UCSD-AML1 (cell line): ENCODE results near the gene LRRN4CL.
"Not testable (repeated sequence)": the region's sequence is repeated elsewhere in the genome, so short reads cannot be mapped to it uniquely, and the experiment has no call there.

ENCODE experiments used
- DNase-seq: peaks from one replicate; lab custom pipeline; 2025; ENCODE audit not compliant: unreplicated experiment; lab: John Stamatoyannopoulos, UW

The LRRN4CL gene

GRCh38 chr11:62689421-62690183, at the start of gene LRRN4CL:
Gene LRRN4CL (minus strand): TSS chr11:62689530. CDS start chr11:62688508, 1,022 bp downstream.
- DNase-seq, result no peak

- no peak for DNase-seq
Measured at GRCh38 chr11:62737196-62737595, 47.9 kb upstream of the LRRN4CL start.

DNA sequence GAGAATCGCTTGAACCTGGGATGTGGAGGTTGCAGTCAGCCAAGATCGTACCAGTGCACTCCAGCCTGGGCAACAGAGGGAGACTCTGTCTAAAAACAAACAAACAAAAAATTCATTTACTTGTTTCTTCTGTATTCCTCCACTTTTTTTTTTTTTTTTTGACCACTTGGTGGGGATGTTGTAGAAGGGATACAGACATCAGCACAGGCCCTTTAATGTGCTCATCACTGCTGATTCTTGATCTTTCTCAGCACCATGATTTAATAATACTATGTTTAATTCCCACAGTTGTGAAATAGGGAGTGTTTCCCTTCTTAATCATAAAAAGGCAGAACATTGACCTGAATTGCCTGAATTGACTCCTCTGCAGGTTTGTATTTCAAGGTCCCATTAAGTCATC, 43.5 kb upstream of the LRRN4CL start:
- no peak for DNase-seq

DNA sequence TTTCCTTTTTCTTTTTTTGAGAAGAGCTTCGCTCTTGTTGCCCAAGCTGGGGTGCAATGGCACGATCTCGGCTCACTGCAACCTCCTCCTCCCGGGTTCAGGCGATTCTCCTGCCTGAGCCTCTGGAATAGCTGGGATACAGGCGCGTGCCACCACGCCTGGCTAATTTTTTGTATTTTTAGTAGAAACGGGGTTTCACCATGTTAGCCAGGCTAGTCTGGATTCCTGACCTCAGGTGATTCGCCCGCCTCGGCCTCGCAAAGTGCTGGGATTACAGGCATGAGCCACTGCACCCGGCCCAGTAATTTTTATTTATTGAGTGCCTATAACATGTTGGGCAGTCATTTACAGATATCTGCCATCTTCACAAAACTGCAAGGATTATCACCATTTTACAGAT, 40.7 kb upstream of the LRRN4CL start:
- DNase-seq, result not testable (repeated sequence)

GRCh38 chr11:62728171-62728988, 39.0 kb upstream of the LRRN4CL start, which contains the start of gene TTC9C:
Gene TTC9C (plus strand): TSS chr11:62728486. CDS start chr11:62728849, 363 bp downstream.
- DNase-seq, result peak; percentile 83

DNA sequence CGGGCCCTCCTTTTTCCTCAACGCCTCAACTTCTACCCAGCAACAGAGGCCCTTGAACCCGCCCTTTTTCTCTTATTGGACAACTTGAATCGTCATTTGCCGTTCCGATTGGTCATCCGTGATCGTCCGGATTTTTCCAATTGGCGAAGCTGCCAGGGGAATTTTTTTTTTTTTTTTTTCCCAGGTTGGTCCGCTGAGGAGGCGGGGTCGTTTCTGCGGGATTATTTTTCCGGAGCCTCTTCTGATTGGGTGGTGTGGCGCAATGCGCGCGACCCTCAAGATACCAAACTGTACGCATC, 38.5 kb upstream of the LRRN4CL start:
- DNase-seq, result peak; percentile 87

DNA sequence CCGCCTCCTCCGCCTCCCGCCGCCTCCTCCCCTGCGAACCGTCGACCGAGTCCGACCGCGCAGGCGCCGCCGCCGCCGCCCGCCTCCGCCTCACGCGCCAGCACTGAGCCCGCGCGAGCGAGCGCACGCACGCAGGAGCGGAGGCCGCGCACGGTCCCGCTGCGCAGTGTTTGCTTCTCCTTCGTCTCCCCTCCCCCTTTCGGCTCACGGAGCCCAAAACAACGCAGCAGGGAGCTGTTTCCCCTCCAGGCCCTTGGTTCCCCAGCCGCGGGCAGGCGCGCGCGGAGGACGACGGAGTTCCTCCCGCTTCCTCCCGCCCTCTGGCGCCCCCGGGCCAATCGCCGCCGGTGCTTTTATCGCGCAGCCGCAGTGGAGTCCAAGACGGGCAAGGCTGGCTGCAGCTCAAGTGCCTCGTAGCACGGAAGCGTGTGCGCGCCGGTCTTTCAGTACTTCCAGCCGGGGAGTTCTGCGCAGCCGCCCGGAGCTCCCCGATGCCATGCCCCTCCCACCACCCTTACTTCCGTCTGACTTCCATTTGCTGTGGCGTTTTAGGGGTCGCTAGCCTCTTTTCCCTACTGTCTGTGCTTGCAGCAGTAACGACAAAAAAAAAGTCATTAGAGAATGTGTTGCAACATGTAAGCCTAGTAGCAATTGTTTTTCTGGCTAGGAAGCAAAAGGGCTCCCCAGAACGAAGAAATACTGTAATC, 38.0 kb upstream of the LRRN4CL start, which contains the start of gene HNRNPUL2:
HNRNPUL2 (minus strand) TSS at position 293 of the 707 bp plus-strand sequence. CDS start 301 bp downstream, outside the sequence.
- peak; percentile 99 for DNase-seq

GRCh38 chr11:62726915-62727164, 37.5 kb upstream of the LRRN4CL start:
- DNase-seq, result no peak

- DNase-seq, result no peak
Measured at GRCh38 chr11:62726156-62726914, 37.0 kb upstream of the LRRN4CL start.

DNA sequence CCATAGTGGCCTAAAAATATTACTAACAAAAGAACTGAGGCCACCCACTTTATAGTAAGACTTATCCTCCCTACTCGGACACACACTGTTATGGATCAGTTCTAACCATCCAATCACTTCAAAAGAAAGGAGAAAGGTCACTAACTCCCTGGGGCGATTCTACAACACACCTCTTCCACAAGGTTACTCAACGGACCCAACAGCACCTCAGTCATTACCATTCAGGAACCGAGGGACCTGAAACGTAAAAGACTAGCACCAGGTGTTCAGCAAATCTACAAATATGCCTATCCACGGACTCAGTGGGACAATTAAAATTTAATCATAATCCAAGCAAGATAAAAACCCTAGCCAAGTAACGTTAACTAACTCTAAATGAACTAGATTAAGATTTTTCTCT, 36.3 kb upstream of the LRRN4CL start:
- DNase-seq, result no peak

GRCh38 chr11:62724171-62724570, 34.8 kb upstream of the LRRN4CL start:
- no peak for DNase-seq

DNA sequence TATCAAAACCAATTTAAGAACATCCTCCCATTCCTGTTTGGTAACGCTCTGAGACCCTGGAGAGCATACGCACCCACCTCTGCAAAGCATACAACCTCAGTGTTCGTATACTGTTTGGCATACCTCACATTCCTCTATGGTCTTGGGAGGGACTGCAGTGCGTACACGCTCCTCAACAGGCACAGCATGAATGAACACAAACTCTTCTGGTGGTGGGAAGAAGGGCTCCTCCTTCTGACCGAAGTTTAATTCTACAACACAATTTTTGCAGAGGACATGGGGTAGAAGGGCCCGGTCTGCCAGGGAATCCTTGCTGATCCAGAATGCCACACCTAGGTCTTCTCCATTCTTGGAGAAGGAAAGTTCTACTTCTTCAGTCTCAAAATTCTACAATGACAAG, 32.7 kb upstream of the LRRN4CL start:
- DNase-seq, result no peak

GRCh38 chr11:62719302-62719978, 30.1 kb upstream of the LRRN4CL start:
- no peak for DNase-seq

DNA sequence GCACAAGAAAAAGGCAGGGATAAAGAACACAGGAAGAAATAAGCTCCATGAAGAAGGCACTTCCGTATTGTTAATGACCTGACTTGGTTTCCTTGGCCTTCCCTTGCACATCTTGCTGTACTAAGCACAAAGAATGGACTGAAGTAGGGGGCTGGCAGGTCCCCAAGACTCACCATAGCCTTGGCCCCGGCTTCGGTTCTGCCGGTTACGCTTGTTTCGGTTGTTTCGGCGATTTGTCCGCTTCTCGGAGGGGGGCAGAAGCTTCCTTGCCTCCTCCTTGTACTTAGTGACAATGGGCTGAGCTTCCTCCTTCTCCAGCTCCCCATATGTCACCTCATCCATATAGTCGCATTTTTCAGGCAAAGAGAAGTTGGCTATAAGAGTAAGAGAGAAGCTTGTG, 27.5 kb upstream of the LRRN4CL start:
- DNase-seq, result no peak

- no peak for DNase-seq
Measured at GRCh38 chr11:62716206-62716605, 26.9 kb upstream of the LRRN4CL start.

DNA sequence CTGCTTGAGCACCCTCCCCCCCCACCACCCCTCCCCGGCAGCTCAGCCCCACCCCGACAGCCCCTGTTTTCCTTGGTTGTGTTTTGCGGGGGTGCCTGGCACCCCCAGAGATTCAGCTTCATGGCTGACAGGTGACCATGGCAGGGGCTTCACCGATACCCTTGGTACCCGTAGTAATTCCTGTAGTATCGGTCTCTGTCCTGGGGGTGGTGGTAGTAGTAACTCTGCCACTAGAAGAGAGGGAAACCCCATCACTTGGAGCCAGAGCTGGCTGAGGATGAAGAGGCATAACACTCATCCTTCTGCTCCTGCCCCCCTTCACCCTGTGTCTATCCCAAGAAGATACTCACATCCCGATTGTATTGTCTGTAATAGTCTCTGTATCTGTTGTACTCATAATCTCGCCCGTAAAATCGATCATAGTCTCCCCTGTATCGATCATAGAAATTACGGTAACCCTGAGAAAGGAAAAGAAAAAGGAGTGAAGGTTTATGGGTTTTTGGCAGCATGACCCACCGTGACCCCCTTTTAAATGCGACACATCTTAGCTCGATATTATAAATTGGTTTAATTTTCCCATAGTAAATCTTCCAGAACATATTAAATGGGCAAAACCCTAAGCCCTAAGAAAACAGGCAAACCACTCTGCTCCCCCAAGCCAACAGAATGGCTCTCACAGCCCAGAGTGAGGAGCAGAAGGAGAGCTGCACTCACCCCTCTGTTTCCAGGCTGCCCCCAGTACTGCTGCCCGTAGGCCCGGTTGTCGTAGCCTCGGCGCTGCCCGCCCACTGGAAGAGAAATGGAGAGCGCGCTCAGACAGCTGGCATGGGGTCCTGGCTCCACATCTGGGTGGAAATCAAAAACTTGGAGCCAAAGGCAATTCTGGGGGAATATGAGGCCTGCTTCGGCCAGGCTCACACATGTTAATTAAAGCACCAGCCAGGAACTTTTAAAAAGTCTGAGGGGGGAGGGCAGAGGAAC, 26.1 kb upstream of the LRRN4CL start:
- DNase-seq, result no peak

GRCh38 chr11:62713343-62713742, 24.0 kb upstream of the LRRN4CL start:
- no peak for DNase-seq

DNA sequence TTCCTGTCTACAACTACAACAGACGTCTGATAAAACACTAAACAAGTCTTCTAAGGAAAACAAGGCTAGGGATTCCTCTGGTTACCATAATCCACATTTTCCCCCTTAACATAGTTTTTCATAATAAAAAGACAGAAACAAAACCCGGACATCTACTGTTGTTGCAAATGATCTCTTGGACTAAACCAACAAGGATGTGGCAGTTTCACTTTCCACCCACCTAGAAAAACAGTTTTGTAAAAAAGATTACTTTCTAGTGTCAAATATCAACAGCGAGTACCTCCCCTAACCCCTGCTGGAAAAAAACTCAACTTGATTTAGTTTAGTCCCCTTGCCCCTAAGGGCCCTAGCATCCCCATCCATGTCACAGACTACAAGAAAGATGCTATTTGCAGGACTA, 23.5 kb upstream of the LRRN4CL start:
- no peak for DNase-seq

DNA sequence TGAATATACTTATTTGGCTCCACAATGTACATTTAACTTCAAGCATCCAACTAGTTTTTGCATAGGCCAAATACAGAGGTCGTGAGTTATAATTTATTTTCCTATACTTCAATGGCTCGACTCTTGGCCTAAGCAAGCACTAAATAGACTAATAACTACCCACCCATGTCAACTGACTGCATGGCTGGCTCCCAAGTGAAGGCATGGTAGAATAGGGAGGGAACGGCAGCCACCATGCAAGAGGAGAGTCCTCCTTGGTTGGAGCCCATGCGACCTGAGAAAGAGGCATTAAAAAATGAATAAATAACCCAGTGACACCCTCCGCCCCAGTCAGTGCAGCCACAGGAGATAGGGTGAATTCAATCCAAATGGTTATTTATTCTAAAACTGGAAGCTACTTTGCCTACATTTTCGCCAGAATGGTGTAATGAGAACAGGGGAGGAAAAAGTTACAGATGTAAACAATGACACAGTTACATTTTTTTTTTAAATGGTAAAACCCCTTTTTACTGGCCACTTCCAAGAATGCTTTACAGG, 23.0 kb upstream of the LRRN4CL start:
- DNase-seq, result no peak
